Liver (tissue), 9 donors: Measurements from ENCODE around the gene THSD4. TPM values are rescaled to one million over a fixed set of nuclear protein-coding genes. Genes with fewer than 3 reads are reported as not detected.

Experiments used
- DNase-seq: peaks from one replicate; pipeline ENCODE4 v3.0.0-alpha.2; 2017; ENCODE audit warnings: low spot score
- H3K27ac ChIP-seq, 2 donors: one replicate each; pipeline ENCODE4 v1.7.0; 2013; ENCODE audit warnings: inconsistent platforms in 2 of 2, low read length in 2 of 2, control low read depth in 1 of 2, low read depth in 1 of 2, mild to moderate bottlenecking in 1 of 2
- H3K27me3 ChIP-seq, 4 donors: one replicate each; pipeline versions ENCODE4 v1.6.1 to v1.7.0; 2013; ENCODE audit warnings: low read length in 3 of 4, inconsistent platforms in 1 of 4, mild to moderate bottlenecking in 1 of 4, moderate library complexity in 1 of 4; ENCODE audit not compliant: control insufficient read depth in 4 of 4, insufficient read depth in 4 of 4
- H3K36me3 ChIP-seq, 4 donors: one replicate each; pipeline versions ENCODE4 v1.6.1 to v1.7.0; 2013; ENCODE audit warnings: low read length in 3 of 4, mild to moderate bottlenecking in 3 of 4, low read depth in 1 of 4, moderate library complexity in 1 of 4; ENCODE audit not compliant: control insufficient read depth in 4 of 4, insufficient read depth in 3 of 4
- H3K4me1 ChIP-seq, 4 donors: one replicate each; pipeline versions ENCODE4 v1.6.1 to v1.7.0; 2013; ENCODE audit warnings: low read length in 3 of 4, mild to moderate bottlenecking in 3 of 4, moderate library complexity in 1 of 4; ENCODE audit not compliant: control insufficient read depth in 4 of 4, insufficient read depth in 4 of 4
- H3K4me3 ChIP-seq, 3 donors: one replicate each; pipeline versions ENCODE4 v1.6.1 to v1.7.0; 2013; ENCODE audit warnings: low read length in 3 of 3, control low read depth in 1 of 3, low read depth in 1 of 3, mild to moderate bottlenecking in 1 of 3
- H3K9ac ChIP-seq, 2 donors: one replicate each; pipeline ENCODE4 v1.7.0; 2013; ENCODE audit warnings: low read length in 2 of 2, mild to moderate bottlenecking in 2 of 2, moderate library complexity in 2 of 2, control low read depth in 1 of 2, low read depth in 1 of 2
- H3K9me3 ChIP-seq, 4 donors: one replicate each; pipeline versions ENCODE4 v1.6.1 to v1.7.0; 2013; ENCODE audit warnings: low read length in 3 of 4; ENCODE audit not compliant: control insufficient read depth in 4 of 4
- ATF3 ChIP-seq: IDR thresholded peaks from 2 replicates; pipeline ENCODE4 v1.6.1; 2016; ENCODE audit warnings: antibody characterized with exemption
- CTCF ChIP-seq: fragments of 150-350 bp; IDR thresholded peaks from 2 replicates; pipeline ENCODE4 v1.5.1; 2017; ENCODE audit warnings: improper control_type of control experiment, low read depth, low read length; ENCODE audit not compliant: missing input control
- EGR1 ChIP-seq, 2 donors: IDR thresholded peaks; 2 replicates each; pipeline ENCODE4 v1.6.1; 2016 to 2018; ENCODE audit warnings: antibody characterized with exemption in 2 of 2, low read depth in 2 of 2
- FOXA1 ChIP-seq: IDR thresholded peaks from 2 replicates; pipeline ENCODE4 v1.6.1; 2016; ENCODE audit warnings: antibody characterized with exemption
- FOXA2 ChIP-seq: IDR thresholded peaks from 2 replicates; pipeline ENCODE4 v1.6.1; 2016; ENCODE audit warnings: antibody characterized with exemption
- GABPA ChIP-seq, 2 donors: IDR thresholded peaks in 1 of 2; conservative IDR thresholded peaks in 1 of 2; 2 replicates each; pipeline ENCODE4 v1.6.1; 2016; ENCODE audit warnings: antibody characterized with exemption in 2 of 2, mild to moderate bottlenecking in 1 of 2, moderate library complexity in 1 of 2
- HNF4A ChIP-seq, 2 donors: conservative IDR thresholded peaks; 2 replicates each; pipeline ENCODE4 v1.6.1; 2016; ENCODE audit warnings: antibody characterized with exemption in 2 of 2, mild to moderate bottlenecking in 2 of 2
- HNF4G ChIP-seq: IDR thresholded peaks from 2 replicates; pipeline ENCODE4 v1.6.1; 2016; ENCODE audit warnings: antibody characterized with exemption
- JUND ChIP-seq, 2 donors: IDR thresholded peaks; 2 replicates each; pipeline ENCODE4 v1.6.1; 2016; ENCODE audit warnings: antibody characterized with exemption in 2 of 2
- MAX ChIP-seq: IDR thresholded peaks from 2 replicates; pipeline ENCODE4 v1.6.1; 2016; ENCODE audit warnings: antibody characterized with exemption
- NR2F2 ChIP-seq: IDR thresholded peaks from 2 replicates; pipeline ENCODE4 v1.6.1; 2016; ENCODE audit warnings: antibody characterized with exemption
- RAD21 ChIP-seq, 2 donors: IDR thresholded peaks; 2 replicates each; pipeline ENCODE4 v1.6.1; 2016; ENCODE audit warnings: antibody characterized with exemption in 2 of 2, mild to moderate bottlenecking in 2 of 2
- REST ChIP-seq: IDR thresholded peaks from 2 replicates; pipeline ENCODE4 v1.6.1; 2016; ENCODE audit warnings: antibody characterized with exemption, mild to moderate bottlenecking
- RXRA ChIP-seq, 2 donors: IDR thresholded peaks; 2 replicates each; pipeline ENCODE4 v1.6.1; 2017 to 2018; ENCODE audit warnings: antibody characterized with exemption in 2 of 2, mild to moderate bottlenecking in 1 of 2
- SP1 ChIP-seq: IDR thresholded peaks from 2 replicates; pipeline ENCODE4 v1.6.1; 2018; ENCODE audit warnings: antibody characterized with exemption, mild to moderate bottlenecking
- TAF1 ChIP-seq: conservative IDR thresholded peaks from 2 replicates; pipeline ENCODE4 v1.6.1; 2016; ENCODE audit warnings: antibody characterized with exemption, mild to moderate bottlenecking
- YY1 ChIP-seq: IDR thresholded peaks from 2 replicates; pipeline ENCODE4 v1.6.1; 2016; ENCODE audit warnings: antibody characterized with exemption, mild to moderate bottlenecking
- ZBTB33 ChIP-seq: IDR thresholded peaks from 2 replicates; pipeline ENCODE4 v1.6.1; 2016; ENCODE audit warnings: antibody characterized with exemption
- WGBS: extraction: QIAGEN DNeasy Blood & Tissue Kit; methylation state at CpG from one replicate; pipeline ENCODE4 v1.1.7; 2013; 5-methylcytosine and 5-hydroxymethylcytosine counted together
- polyA plus RNA-seq, 2 donors: library from polyadenylated mRNA; stranded (reverse) in 1 of 2; unstranded in 1 of 2; fragments of 200-250 nt in 1 of 2; fragments of >200 nt in 1 of 2; fragmentation: Nextera tagmentation in 1 of 2; extraction: Ambion mirVana in 1 of 2; gene quantifications; one replicate each; pipeline versions ENCODE4 v1.2.1 to v1.2.3, GENCODE V29; 2013 to 2015
- total RNA-seq, 2 donors: library from RNA; depleted of rRNA; stranded (reverse); fragments of >200 nt; gene quantifications; one replicate each; pipeline ENCODE4 v1.2.3, GENCODE V29; 2014
- donor health status: healthy.
- donor health status: healthy.
- donor health status: healthy.
- donor health status: healthy.
- donor health status: healthy.

The THSD4 gene
- total and polyA plus RNA-seq, 4 donors = 0.23 to 11.5 (median 1.9) TPM

GRCh38 chr15:71291723-71292122 lies 176.5 kb downstream of the THSD4 start:
- no peaks in the 10 kb centered on the region for H3K9me3 ChIP-seq
- H3K27ac ChIP-seq = no peak overlapping the region
- DNase-seq = no peak
- TF ChIP-seq JUND (IDR thresholded peaks at IDR 0.05) (no peak), YY1 (no peak), RXRA (IDR thresholded peaks at IDR 0.05) (no peak)
- no peak overlapping the region for H3K9ac ChIP-seq
- no peaks in the 10 kb centered on the region for H3K27me3 ChIP-seq
- H3K36me3 ChIP-seq = no peaks in the 10 kb centered on the region
- H3K4me1 ChIP-seq = peaks cover 4 to 37% (median 15%) of the 10 kb centered on the region in 4 donors
- H3K4me3 ChIP-seq = no peak overlapping the region
- 96% methylated on average over 1 of the region's 1 CpG for WGBS

- Histone ChIP-seq H3K27ac (peak overlapping the region; percentile 49 to 94), H3K36me3 (no peaks in the 10 kb centered on the region), H3K4me3 (no peak overlapping the region), H3K9me3 (no peaks in the 10 kb centered on the region), H3K9ac (no peak overlapping the region), H3K4me1 (peaks cover 4 to 34% (median 15%) of the 10 kb centered on the region in 4 donors), H3K27me3 (no peaks in the 10 kb centered on the region)
- no peak for DNase-seq
- 24% methylated on average over 2 of the region's 2 CpGs for whole genome bisulfite sequencing
- no peak for TF ChIP-seq RXRA (IDR thresholded peaks at IDR 0.05)
- TF ChIP-seq FOXA1 = peak; percentile 3
Measured at GRCh38 chr15:71293723-71294122, 178.5 kb downstream of the THSD4 start.

- Histone ChIP-seq H3K9me3 (no peaks in the 10 kb centered on the region), H3K4me1 (peaks cover 4 to 34% (median 15%) of the 10 kb centered on the region in 4 donors), H3K27me3 (no peaks in the 10 kb centered on the region), H3K27ac (peak overlapping the region; percentile 49 to 94), H3K4me3 (no peak overlapping the region), H3K36me3 (no peaks in the 10 kb centered on the region), H3K9ac (no peak overlapping the region)
- DNase-seq = no peak
- TF ChIP-seq NR2F2 (no peak), GABPA (IDR thresholded peaks at IDR 0.05 in 1 of 2, conservative IDR thresholded peaks at IDR 0.05 in 1 of 2) (no peak), JUND (IDR thresholded peaks at IDR 0.05) (peak in 1 of 2 donors; percentile 21), FOXA1 (peak; percentile 53), REST (no peak), FOXA2 (peak; percentile 80), ATF3 (no peak), SP1 (peak; percentile 46), RXRA (IDR thresholded peaks at IDR 0.05) (peak; percentile 61 to 73), CTCF (no peak), HNF4G (peak; percentile 13), RAD21 (IDR thresholded peaks at IDR 0.05) (peak; percentile 18 to 29), HNF4A (conservative IDR thresholded peaks at IDR 0.05) (peak; percentile 80 to 81), MAX (peak; percentile 45), YY1 (peak; percentile 42), TAF1 (no peak), ZBTB33 (no peak), EGR1 (IDR thresholded peaks at IDR 0.05; ENCODE audit: low read depth in 2 of 2) (peak in 1 of 2 donors; percentile 12)
- WGBS = 48% methylated on average over 12 of the region's 12 CpGs
Measured at GRCh38 chr15:71294251-71294910, 179.1 kb downstream of the THSD4 start.
